ENCODE measurements around the gene SV2B. TPM values are rescaled to one million over a fixed set of nuclear protein-coding genes. Genes with fewer than 3 reads are reported as not detected.
A peak's percentile ranks its signal among the peaks of the same experiment; 100 is the strongest.

SV2B gene, protein sequence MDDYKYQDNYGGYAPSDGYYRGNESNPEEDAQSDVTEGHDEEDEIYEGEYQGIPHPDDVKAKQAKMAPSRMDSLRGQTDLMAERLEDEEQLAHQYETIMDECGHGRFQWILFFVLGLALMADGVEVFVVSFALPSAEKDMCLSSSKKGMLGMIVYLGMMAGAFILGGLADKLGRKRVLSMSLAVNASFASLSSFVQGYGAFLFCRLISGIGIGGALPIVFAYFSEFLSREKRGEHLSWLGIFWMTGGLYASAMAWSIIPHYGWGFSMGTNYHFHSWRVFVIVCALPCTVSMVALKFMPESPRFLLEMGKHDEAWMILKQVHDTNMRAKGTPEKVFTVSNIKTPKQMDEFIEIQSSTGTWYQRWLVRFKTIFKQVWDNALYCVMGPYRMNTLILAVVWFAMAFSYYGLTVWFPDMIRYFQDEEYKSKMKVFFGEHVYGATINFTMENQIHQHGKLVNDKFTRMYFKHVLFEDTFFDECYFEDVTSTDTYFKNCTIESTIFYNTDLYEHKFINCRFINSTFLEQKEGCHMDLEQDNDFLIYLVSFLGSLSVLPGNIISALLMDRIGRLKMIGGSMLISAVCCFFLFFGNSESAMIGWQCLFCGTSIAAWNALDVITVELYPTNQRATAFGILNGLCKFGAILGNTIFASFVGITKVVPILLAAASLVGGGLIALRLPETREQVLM
- 1.2 TPM for total RNA-seq
- long read RNA-seq, result 0 reads

DNA sequence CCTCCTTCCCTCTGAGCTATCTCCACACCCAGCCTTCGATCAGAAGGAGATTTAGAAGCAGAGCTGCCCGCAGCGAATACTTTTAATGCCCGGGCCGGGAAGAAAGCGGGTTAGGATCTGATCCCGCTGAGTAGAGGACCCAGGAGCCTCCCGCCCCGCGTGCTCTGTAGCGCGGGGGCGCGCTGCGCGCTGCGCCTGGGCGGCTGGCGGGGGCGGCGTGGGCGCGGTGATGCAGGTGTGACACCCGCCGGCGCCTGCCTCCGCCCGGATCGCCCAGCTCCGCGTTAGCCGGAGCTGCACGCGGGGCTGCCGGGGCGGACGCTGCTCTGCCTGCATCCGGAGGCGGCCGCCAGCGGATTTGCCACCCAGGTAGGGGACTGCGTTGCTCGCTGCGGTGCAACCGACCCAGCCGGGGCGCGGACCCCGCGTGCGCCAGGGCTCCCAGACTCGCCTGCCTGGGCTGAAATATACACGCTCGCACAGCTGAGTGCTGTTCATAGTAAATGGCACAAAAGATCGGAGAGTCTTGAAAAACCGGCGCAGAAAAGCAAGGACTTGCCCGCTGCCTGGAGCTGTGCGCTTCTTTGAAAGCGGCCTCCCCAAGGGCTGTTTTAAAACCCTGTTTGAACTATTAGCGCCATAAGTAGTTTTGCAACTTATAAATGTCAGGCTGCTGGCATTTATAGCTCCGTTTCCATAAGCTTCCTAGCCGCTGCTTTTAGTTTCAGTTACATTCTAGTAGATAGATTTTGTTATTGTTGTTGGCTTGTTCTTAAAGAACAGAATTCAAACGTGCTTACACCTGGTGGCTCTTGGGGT is at the start of gene SV2B:
SV2B (plus strand) TSS at position 263 of the 819 bp plus-strand sequence. CDS start 126,007 bp downstream, outside the sequence.
- H3K4me1 ChIP-seq, result peaks cover 13% of the 10 kb centered on the region
- TF ChIP-seq, protein P1, sequence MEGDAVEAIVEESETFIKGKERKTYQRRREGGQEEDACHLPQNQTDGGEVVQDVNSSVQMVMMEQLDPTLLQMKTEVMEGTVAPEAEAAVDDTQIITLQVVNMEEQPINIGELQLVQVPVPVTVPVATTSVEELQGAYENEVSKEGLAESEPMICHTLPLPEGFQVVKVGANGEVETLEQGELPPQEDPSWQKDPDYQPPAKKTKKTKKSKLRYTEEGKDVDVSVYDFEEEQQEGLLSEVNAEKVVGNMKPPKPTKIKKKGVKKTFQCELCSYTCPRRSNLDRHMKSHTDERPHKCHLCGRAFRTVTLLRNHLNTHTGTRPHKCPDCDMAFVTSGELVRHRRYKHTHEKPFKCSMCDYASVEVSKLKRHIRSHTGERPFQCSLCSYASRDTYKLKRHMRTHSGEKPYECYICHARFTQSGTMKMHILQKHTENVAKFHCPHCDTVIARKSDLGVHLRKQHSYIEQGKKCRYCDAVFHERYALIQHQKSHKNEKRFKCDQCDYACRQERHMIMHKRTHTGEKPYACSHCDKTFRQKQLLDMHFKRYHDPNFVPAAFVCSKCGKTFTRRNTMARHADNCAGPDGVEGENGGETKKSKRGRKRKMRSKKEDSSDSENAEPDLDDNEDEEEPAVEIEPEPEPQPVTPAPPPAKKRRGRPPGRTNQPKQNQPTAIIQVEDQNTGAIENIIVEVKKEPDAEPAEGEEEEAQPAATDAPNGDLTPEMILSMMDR (IDR thresholded peaks at IDR 0.05), result no peak
- H3K36me3 ChIP-seq, result no peaks in the 10 kb centered on the region
- intact Hi-C loops (cut with DNase I), result no loop called here
- ATAC-seq (peak; percentile 56 to 62), DNase-seq (no peak)
- peak within 1 kb of the TSS; percentile 57 for H3K4me3 ChIP-seq
- no peak within 1 kb of the TSS for H3K27ac ChIP-seq
- no peaks in the 10 kb centered on the region for H3K9me3 ChIP-seq
- peaks cover 77% of the 10 kb centered on the region for H3K27me3 ChIP-seq (ENCODE audit: low read depth)

DNA sequence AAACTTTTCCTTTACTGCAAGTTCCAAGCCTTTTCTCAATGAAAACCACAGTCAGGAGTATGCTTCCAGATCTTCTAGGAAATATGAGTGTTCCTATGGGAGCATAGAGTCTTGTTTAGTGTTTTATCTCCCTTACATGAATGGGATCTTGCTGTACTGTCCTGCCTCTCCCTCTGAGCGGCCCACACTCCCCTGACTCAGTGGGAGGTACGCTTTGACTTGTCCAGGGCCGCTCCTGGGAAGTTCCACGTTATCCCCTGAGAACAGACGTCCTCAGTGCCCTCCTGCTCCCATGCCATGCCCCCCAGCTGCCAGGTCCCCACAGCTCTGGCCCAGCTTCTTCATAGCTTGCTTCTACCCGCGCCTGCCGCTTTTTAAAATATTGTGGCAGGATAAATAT is 48.8 kb upstream of the SV2B start:
- TF ChIP-seq, protein P1 (IDR thresholded peaks at IDR 0.05), result no peak
- H3K27me3 ChIP-seq (ENCODE audit: low read depth), result peaks cover 12% of the 10 kb centered on the region
- no peak overlapping the region for H3K4me3 ChIP-seq
- no peaks in the 10 kb centered on the region for H3K9me3 ChIP-seq
- no peaks in the 10 kb centered on the region for H3K36me3 ChIP-seq
- no peak for ATAC-seq
- no peak for DNase-seq
- intact Hi-C loops (cut with DNase I), result no loop called here
- H3K4me1 ChIP-seq, result peaks cover 4% of the 10 kb centered on the region
- no peak overlapping the region for H3K27ac ChIP-seq

DNA sequence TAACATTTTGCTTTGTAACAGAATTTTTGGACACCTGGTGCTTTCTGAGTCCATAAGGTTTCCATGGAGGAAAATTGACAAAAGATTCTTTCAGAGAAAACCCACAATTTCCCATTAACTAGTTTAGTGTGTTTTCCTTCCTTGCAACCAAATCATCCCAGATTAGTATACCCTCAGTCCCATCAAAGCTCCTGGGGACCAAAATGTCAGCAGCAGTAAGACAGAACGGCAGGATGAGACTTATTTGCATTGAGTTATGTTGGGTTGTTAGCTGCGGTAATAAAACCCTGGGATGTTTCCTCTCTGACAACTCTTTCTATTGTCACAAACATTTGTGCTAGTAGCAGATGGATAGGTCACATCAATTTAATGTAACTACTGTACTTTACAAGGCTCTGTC is 45.2 kb upstream of the SV2B start:
- ATAC-seq (no peak), DNase-seq (no peak)
- Histone ChIP-seq H3K9me3 (no peaks in the 10 kb centered on the region), H3K4me3 (no peak overlapping the region), H3K27me3 (ENCODE audit: low read depth) (peaks cover 33% of the 10 kb centered on the region), H3K27ac (no peak overlapping the region), H3K36me3 (no peaks in the 10 kb centered on the region), H3K4me1 (peaks cover 2% of the 10 kb centered on the region)
- intact Hi-C loops (cut with DNase I), result loop anchor here (5.0 kb wide), 1 partner anchor 167 kb away; no protein-coding TSS in a partner anchor
- TF ChIP-seq, protein P1 (IDR thresholded peaks at IDR 0.05), result no peak

DNA sequence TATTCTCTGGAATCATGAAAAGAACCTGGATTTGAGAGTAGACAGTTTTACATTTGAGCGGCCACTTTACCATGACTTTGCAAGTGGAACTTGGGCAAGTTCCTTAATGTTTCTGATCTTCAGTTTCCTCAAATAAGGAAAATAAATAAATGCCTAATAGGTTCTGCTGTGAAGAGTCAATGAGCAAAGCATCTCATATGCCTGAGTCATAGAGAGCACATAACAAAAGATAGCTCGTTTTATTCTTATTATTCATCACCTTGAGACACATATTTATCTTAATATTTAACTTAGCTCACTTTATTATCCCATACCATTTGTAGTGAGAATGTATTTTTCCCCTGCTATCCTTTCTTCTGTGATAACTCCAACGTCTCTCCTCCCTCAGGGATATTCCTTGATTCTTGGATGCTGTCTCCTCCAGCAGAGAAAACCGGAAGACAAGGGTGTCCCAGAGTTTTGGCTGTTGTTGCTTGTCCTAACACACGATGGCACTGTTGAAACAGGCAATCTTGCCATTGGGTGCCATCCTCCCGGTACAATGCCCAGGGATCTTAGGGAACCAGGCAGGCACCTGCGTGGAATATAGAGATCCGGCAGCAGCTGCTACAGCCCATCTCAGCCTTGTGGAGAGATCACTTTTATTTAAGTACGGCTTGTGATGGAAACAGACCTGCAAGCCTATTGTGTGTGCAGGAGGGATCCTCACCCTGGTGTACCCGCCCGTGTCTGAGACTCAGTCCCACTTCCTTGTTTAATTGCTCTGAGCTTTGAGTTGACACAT is 44.3 kb upstream of the SV2B start:
- Histone ChIP-seq H3K4me1 (no peaks in the 10 kb centered on the region), H3K4me3 (no peak overlapping the region), H3K36me3 (no peaks in the 10 kb centered on the region), H3K9me3 (no peaks in the 10 kb centered on the region), H3K27ac (no peak overlapping the region), H3K27me3 (ENCODE audit: low read depth) (peaks cover 33% of the 10 kb centered on the region)
- DNase-seq (no peak), ATAC-seq (peak; percentile 83 to 88)
- intact Hi-C loops (cut with DNase I), result loop anchor here (5.0 kb wide), 1 partner anchor 167 kb away; no protein-coding TSS in a partner anchor
- TF ChIP-seq, protein P1 (IDR thresholded peaks at IDR 0.05), result peak; percentile 76

All from lower lobe of right lung (tissue), 2 donors.